Fibroblast of the conjunctiva (primary cell): ENCODE data around the gene STK32C.
"Not testable (repeated sequence)": the region's sequence is repeated elsewhere in the genome, so short reads cannot be mapped to it uniquely, and the experiment has no call there.

Experiments used
- DNase-seq: peaks from one replicate; pipeline ENCODE4 v3.0.0-alpha.2; 2010; ENCODE audit warnings: low read depth

Gene STK32C

DNA sequence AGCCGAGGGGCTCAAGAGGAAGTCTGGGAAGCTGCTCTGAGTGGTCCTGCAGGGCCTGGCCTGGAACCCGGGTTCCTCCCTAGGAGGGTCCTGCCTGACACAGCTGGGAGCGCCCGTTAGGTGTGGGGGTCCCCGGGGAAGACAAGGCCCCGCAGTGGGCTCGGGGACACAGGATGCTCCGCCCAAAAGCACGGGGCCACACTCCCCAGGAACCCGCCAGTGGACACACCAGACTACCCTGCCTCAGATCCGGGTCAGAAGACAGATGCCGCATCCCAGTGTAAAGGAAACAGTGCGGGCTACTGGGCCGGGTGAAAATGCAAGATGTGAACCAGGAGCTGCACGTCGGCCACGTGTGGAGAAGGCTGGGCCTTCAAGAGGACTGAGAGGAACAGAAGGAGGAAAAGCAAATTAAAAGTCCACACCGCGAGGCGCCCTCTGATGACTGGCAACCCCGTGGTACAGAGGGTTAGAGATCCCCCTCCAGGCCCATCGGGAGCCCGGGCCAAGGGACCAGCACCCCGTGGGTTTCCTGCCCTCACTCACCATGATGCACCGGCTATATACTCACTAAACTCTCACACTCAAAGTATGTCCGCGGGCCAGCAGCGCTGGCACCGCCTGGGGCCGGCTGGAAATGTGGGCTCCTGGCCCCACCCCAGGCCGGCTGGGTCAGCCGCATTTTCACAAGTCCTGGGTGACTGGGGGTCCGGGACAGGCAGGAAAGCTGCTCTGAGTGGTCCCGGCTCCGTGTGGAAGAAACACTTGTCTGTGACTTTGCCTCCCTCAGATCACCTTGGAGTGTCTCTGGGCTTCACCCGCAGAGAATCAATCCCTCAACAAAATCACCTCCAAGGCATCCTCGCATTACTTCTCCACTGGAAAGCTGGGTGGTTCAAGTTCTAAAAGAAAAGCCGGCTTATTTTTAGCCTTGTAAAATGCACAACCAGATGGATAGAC lies 6.1 kb downstream of the STK32C start:
- no peak for DNase-seq

DNA sequence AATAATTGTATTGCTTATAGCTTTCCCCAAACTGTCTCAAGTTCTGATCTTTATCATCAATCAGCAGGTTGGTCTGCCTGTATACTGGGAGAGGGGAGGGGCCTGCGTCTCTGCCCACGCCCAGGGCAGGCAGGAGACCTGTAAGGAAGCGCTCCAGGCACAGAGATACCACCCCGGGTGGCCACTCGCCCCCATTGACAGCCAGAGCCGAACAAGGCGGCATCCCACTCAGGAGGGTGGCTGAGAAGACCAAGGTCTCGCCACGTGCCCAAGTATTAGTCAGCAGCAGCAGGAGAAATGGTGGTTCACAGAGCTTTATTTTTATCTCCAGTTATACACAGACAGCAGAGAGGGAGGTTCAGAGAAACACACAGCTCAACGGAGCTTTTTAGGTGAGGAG lies 7.2 kb downstream of the STK32C start:
- no peak for DNase-seq

DNA sequence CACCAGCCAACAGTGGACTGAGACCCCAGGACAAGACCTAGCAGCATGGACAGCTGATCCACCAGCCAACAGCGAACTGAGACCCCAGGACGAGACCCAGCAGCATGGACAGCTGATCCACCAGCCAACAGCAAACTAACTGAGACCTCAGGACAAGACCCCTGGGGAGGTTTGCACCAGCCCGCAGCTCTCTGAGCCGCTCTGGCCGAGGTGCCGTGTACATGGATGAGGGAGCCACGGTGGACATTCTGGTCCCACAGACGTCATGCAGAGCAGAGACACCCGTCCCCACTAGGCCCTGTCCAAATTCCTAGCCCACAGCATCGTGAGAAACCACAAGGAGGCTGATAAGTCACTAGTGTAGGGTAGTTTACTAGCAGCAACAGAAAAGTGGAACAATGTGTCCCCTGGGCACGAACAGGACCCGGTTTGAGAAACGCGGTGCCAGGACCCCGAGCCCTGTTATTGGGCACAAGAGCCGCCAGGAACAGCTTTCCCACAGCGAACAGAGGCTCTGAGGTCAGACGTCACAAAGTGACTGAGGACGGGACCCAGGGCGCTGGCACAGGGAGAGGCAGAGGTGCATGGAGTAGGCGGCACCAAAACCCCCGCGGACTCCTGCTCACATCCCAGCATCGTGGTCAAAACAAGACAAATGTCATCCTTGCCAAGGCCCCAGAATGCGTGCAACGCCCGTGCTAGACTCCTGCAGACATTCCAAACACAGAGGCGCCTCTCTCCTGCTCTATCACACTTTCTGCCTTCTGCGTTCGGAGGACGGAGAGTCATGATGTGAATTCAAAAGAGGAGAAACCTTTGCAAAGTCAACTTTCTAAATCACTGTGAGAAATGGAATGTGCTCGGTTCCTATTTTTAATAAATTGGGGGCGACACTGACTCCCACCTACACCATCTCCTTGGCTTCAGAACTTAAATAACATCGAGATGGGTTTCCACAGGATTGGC lies 8.1 kb downstream of the STK32C start:
- no peak for DNase-seq

DNA sequence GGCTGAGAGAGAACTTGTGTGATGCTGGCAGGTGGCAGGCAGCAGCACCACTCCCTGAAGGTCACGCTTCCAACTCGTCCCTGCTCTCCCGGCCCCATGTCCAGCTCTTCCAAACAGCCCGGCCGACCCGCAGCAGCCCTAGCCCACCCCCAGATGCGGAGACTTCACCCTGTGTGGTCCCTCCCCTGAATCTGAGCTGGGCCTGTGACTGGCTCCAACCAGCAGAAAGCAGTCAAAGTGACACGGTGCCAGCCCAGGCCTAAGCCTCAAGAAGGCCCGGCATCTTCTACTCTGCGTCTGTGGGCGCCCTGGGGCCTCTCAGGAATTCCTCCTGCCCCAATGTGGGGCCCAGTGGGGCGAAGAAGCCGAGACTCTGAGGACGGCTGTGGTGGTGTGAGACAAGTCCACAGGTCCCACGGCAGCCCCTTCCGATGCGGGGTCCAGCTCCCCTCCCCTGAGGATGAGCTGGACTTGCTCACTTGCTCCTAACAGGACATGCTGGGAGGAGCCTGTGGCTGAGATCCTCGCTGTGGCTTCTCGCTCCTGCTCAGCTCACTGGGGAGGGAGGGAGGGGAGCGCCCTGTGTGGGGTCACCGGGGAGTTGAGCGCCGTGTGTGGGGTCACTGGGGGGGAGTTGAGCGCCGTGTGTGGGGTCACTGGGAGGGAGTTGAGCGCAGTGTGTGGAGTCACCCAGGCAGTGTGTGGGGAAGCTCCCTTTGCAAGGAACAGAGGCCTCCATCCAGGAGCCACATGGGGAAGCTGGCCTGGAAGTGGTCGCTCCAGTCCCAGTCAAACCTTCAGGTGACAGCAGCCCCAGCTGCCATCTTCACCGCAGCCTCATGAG lies 9.5 kb downstream of the STK32C start:
- no peak for DNase-seq

DNA sequence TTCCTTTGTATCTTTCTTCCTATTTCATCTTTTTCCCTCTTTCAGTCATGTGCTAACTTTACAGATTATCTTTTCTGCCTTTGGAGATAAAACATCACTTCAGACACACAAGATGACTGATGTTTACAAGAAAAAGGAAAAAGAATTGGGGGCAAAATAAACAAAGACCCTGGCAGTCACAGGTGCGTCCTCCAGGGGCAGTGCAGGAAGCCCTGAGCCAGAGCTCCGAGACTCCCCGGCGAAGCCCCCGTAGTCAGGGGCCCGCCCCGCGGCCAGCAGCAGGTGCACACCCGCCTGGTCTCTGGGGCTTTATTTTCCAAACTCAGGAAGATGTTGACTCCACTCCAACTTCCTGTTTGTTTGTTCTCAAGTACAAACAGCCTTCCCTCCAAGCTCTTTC lies 10.2 kb downstream of the STK32C start:
- DNase-seq, result no peak

DNA sequence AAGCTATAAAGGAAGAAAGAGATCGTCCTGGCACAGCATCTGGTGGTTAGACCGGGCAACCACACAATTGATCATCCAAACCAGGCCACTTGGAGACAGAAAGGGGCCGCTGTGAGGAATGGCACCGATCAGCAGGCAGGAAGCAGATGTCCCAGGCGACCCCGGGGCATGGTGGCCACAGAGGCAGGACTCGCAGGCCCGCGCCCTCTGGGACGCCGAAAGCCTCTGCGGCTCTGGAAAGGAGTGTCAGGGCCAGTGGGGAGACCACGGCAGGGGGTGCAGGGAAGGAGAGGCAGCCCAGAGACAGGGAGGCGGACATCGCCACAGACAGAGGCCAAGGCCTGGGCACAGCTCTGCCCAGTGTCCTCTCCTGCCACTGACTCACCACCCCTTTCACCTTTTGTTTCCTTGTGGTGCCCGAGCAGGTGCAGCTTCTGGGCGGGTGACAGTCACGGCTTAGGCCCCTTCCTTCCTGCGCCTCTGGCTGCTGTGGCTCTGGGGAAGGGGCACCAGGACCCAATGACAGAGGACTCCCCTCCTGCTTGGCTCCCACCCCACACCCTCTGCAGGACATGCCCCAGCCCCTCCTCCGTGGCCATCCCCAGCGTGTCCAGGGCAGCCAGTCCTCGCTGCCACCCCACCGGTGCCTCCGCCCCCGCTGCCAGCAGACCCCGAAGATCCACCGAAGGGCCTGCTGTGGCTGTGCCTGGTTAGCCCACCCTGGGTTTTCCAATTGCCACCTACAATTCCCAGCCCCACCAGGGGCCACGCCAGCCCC lies 10.9 kb downstream of the STK32C start:
- DNase-seq, result no peak

DNA sequence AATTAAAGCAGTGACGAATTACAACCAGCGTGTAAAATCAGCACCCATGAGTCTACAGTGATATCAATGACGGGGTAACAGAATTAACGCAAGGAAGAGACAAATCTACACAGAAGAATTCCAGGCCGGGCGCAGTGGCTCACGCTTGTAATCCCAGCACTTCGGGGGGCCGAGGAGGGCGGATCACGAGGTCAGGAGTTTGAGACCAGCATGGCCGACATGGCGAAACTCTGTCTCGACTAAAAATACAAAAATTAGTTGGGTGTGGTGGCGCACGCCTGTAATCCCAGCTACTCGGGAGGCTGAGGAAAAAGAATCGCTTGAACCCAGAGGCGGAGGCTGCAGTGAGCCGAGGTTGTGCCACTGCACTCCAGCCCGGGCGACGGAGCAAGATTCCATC lies 12.3 kb downstream of the STK32C start:
- DNase-seq, result not testable (repeated sequence)

DNA sequence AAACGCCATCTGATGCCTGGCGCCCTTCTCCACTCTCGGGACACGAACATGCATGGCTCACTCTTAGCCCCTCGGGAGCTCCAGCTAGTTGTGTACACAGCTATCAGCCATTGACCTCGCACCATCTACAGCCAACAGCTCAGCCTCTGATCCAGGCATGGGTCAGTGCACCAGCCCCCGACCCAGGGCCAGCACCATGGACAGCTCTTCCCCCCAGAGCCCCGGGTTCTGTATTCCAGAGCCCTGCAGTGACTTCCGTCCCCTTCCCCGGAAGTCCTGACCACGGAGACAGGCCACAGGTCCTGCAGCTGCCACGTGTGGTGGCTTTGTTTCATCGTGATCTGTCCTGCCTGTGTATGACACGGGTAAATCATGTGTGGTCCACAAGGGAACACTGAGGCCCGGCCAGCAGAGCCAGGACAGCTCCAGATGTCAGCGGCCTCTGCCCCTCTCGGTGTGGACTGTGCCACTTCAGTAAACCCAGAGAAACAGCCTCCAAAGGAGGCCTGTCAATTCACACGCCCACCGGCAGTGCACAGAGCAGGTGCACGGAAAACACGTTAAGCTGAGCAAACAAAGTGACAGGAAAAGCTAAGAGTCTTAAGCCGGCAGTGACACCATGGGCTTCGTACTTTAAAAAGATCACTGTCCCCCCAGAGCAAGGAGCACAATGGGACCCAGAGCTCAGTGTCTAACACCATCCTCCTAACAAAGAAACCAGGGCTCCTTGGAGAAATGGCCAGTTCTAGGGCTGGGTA lies 13.0 kb downstream of the STK32C start:
- no peak for DNase-seq

DNA sequence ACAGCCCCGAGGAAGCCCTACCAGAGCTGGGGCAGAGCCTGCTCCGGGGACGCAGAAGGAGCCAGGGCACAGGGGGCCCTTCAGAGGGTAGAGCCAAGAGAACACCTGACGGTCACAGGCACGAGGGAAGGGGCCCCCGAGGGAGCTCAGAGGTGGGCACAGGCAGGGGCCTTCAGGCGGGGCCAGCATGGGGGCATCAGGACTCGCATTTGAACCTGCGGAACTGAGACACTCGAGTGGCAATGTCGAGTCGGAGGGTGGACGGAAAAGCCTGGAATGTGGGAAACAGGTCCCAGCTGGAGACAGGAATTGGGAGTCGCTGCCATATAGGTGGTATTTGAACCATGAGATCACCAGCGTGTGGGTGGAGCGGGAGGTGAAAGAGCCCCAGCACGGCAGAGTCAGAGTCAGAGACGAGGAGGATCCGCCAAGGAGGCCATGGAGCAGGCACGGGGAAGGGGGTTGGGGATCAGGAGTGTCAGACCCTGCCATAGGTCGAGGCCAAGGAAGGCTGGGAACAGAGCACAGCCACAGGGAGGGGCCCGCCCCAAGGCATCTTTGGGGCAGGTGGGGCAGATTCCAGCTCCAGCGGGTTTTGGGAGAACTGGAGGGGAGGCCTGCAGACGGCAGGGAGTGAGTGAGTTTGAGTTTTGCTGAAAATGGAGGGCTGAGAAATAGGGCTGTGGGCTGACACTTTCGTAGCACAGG lies 13.8 kb downstream of the STK32C start:
- no peak for DNase-seq

DNA sequence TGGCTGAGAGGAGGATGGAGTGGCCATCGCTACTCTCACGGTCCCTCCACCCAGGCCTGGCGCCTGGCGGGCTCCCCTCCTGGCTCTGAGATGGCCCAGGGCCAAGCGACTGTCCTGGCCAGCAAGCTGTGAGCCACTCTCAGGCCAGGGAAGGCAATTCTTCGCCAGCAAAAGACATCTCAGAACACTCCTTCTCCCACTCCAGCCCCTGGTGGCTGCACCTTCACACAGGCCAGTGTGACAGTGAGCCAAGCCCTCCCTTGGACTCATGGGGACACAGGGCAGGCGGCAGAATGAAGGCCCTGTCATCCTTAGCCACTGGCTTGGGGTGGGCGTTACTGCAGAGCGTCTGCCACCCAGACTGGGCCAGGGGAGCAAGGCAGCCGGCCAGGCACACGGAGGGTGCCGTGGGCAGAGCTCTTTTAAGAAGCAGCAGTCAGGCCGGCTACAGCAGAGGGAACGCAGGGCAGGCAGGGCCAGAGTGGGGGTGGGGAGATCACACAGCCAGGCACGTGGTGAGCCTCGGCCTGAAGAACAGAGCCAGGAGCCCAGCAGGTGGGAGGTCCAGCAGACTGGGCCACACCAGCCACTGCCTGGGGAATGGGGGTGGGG lies 14.4 kb downstream of the STK32C start:
- DNase-seq, result no peak

DNA sequence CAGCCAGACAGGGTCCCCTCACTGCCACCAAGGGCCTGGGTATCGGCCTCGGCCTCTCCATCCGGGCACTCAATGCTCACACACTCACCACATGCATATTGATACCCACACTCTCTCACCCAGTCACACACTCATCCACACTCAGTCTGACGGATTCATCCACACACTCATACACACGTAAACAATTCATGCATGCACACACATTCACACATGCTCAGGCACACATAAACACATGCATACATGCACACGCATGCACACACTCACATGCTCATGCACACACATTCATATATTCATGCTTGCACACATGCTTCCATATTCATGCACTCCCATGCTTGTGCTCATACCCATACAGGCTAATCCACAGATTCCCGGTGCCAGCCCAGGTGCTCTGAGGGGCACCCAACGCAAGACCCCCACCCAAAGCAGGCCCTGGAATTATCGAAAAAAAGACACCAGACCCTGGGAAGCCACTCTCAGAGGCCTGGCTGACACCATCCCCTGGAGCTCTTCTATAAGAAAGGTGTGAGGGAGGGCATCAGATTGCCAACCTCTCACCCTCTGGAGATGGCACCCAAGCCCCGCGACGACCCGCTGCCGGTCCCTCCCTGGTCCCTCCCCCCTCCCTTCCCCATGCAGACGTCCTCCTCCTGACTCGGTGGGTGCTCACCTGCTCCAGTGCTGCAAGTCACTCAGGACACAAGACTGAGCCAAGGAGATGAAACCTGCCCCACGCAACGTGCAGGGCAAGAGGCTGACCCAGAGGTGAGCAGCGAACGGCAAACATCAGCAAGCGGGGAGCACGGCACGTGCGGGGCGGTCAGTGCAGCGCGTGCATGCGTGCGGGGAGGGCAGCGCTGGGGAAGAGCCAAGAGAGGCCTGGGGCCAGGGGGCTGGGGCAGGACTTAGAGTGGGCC lies 15.2 kb downstream of the STK32C start:
- DNase-seq, result no peak

DNA sequence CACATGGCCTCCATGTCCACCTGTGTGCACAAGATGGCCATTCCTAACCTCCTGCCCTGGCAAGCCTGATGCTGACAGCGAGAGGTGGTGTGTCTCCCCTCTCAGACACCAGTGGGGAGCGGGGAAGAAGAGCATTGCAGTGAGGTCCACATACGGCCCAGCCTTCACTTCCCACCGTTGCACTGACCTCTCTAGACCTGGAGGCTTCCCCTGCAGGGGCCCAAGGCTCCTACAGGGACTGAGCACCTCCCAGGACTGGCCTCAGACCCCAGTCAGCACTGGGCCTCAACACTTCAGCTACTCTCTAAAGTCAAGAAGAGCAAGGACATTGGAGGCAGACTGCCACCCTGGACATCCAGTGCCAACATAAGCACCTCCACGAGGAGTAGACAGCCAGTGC lies 15.9 kb downstream of the STK32C start:
- no peak for DNase-seq

DNA sequence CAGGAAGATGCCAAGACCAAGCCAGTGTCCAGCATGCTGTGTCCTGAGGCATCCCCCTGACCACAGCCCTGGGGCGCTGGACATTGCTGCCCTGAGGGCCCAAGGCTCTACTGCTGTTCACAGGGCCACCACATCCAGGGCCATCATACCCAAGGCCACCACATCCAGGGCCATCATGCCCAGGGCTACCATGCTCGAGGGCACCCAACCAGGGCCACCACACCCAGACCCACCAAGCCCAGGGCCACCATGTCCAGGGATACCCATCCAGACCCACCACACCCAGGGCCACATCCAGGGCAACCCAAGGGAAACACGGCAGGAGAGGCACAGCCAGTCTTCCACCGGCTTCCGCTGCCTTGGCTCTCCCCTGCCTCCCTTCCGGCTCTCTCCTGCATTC lies 17.1 kb downstream of the STK32C start:
- DNase-seq, result no peak

DNA sequence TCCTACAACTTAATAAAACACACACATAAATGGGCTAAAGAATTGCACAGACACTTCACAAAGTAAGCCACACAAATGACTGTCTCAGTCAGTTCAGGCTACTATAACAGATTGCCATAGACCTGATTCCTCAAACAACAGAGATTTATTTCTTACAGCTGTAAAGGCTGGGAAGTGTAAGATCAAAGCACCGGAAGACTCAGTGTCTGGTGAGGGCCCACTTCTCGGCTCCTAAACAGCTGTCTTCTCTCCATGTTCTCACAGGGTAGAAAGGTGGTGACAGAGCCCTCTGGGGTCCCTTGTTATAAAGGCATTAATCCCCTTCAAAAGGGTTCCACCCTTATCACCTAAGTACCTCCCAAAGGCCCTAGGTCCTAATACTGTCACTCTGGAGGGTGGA lies 18.3 kb downstream of the STK32C start:
- no peak for DNase-seq

DNA sequence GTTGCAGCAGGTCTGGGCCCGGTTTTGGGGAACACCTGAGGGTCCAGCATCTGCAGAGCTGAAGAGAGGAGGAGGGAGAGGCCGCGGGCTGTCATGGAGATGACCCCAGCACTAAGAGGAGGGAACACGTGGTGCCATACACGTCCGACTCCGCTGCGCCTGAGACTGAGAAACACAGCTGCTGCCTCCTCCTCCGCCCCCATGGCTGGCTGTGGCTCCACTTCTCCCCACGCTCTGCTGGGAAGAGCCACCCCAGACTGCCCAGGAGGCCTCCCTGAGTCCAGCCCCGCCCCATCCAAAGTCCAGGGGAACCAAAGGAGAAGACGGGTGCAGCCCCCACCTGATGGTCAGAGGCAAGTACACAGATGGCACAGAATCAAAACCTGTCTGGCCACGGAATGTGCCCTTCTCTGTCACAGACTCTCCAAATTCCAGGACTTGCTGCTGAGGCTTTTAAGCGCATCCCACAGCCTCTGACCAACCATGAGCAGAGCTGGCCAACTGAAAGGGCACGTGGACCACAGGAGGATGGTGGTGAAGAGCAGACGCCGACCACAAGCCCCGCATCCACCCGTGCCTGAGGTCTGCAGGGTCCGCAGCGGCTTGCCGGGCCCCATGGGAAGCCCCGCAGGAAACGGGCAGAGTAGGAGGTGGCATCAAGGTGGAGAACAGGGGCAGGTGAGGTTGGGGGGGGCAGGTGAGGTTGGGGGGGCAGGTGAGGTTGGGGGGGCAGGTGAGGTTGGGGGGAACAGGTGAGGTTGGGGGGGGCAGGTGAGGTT lies 24.0 kb downstream of the STK32C start:
- DNase-seq, result no peak

DNA sequence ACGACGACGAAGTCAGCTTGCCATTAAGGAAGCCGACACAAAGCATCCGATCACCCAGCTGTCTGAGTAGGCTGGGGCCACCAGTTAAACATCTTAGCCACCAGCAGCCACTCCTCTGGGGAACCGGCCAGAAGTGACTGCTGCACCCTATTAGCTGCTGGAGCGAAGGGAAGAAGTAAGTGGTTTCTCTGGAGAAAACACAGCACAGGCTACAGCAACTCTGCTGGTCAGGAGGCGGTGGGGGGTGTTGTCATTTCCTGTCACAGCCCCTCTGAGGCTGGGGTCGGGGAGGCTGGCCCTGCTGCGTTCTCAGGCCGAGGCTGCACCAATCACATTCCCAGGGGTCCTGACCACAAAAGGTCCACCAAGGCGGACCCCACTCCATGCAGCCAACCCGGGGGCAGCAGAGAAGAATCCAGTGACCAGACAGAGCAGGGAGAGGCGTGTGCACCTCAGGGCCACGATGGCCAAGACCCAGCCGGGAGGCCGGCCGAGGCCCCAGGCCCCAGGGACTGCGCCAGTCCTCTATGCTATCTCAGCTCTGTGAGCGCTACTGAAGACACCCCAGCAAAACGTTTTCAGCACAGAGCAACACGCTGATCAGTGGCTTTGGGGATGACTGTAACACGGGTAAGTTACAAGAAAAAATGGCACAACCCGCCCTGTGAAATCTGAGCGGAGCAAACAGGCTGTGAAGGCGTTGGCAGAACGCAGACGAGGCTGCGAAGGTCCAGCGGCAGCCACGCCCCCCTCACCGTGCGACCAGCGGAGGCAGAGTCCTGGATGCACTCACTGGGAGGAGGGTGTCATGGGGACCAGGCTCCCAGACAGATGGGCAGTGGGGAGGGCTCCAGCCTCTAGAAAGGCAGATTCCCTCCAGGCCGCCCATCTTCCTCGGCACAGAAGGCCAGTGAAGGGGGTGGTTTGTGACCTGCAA lies 24.8 kb downstream of the STK32C start:
- no peak for DNase-seq
